A673 (cell line): ENCODE data around the gene CUL4A. TPM values are rescaled to one million over a fixed set of nuclear protein-coding genes. Genes with fewer than 3 reads are reported as not detected.

Experiments
- BruUV-seq: library from RNA; stranded (reverse); fragments of 400-500 nt; replicated peaks from 2 replicates; lab custom pipeline; 2021; lab: Mats Ljungman, UMichigan
- CTCF ChIA-PET: fragments of 300-600 bp; sonication (Branson Sonifier 250); formaldehyde crosslinking; loops from one replicate; lab custom pipeline; 2022; ENCODE audit warnings: antibody characterized with exemption; lab: Charles Lee
- POLR2A ChIA-PET: fragments of 300-600 bp; sonication (Branson Sonifier 250); formaldehyde crosslinking; loops from one replicate; lab custom pipeline; 2022; ENCODE audit warnings: antibody characterized with exemption; ENCODE audit not compliant: low non-redundant PET; lab: Charles Lee
- DNase-seq: peaks from one replicate; pipeline ENCODE4 v3.0.0-alpha.2; 2015; ENCODE audit warnings: low spot score
- H3K27ac ChIP-seq: fragments of 200-600 bp; sonication (generic); 2 replicates; pipeline ENCODE4 v1.5.1; 2016; ENCODE audit warnings: mixed run types, low read depth, mild to moderate bottlenecking, mixed read lengths, antibody characterized with exemption, low read length; ENCODE audit not compliant: poor library complexity, severe bottlenecking
- H3K27me3 ChIP-seq: fragments of 200-600 bp; sonication (generic); replicated peaks from 2 replicates; pipeline ENCODE4 v1.6.1; 2017; ENCODE audit warnings: mixed run types, low read depth, mild to moderate bottlenecking, mixed read lengths, antibody characterized with exemption, low read length; ENCODE audit not compliant: insufficient read depth, poor library complexity
- H3K36me3 ChIP-seq: fragments of 200-600 bp; sonication (generic); 2 replicates; pipeline ENCODE4 v1.6.1; 2016; ENCODE audit warnings: mixed run types, mild to moderate bottlenecking, mixed read lengths, antibody characterized with exemption, low read length; ENCODE audit not compliant: insufficient read depth, poor library complexity, severe bottlenecking
- H3K4me1 ChIP-seq: fragments of 200-600 bp; sonication (generic); 2 replicates; pipeline ENCODE4 v1.6.1; 2017; ENCODE audit warnings: mixed run types, mild to moderate bottlenecking, mixed read lengths, antibody characterized with exemption, low read length; ENCODE audit not compliant: insufficient read depth, poor library complexity, severe bottlenecking
- H3K4me3 ChIP-seq: fragments of 200-600 bp; sonication (generic); 2 replicates; pipeline ENCODE4 v1.5.1; 2016; ENCODE audit warnings: low read depth, mixed run types, mild to moderate bottlenecking, mixed read lengths, low read length; ENCODE audit not compliant: poor library complexity, severe bottlenecking
- H3K9me3 ChIP-seq: fragments of 200-600 bp; sonication (generic); 2 replicates; pipeline ENCODE4 v1.6.1; 2016; ENCODE audit warnings: mixed run types, low read depth, mild to moderate bottlenecking, mixed read lengths, antibody characterized with exemption, low read length; ENCODE audit not compliant: poor library complexity, severe bottlenecking
- CTCF ChIP-seq: fragments of 300-800, 200-600 bp; sonication (generic); conservative IDR thresholded peaks from 2 replicates; pipeline ENCODE4 v1.5.1; 2017; ENCODE audit warnings: low read depth, mild to moderate bottlenecking, antibody characterized with exemption, low read length, moderate library complexity, mixed read lengths
- EZH2 ChIP-seq: fragments of 200-600 bp; sonication (generic); IDR thresholded peaks from 2 replicates; pipeline ENCODE4 v1.6.1; 2017; ENCODE audit warnings: borderline replicate concordance, low read depth, mild to moderate bottlenecking, mixed read lengths, antibody characterized with exemption, low read length; ENCODE audit not compliant: poor library complexity, severe bottlenecking
- intact Hi-C: fragments of 100-400 bp; cut with micrococcal nuclease; formaldehyde crosslinking; loops from one replicate; pipeline ENCODE4 v1.10.0; 2022; ENCODE audit not compliant: unreplicated experiment
- total RNA-seq: library from RNA; stranded (reverse); gene quantifications from 2 replicates; pipeline ENCODE4 v1.2.3, GENCODE V29; 2021

CUL4A gene
- total RNA-seq, 1 experiment from 2014 or later = 87.5 TPM

GRCh38 chr13:113182046-113182445 lies 27.4 kb upstream of the CUL4A start:
- Histone ChIP-seq H3K4me1 (peaks cover 1% of the 10 kb centered on the region), H3K4me3 (no peak overlapping the region), H3K9me3 (no peaks in the 10 kb centered on the region), H3K27me3 (no peaks in the 10 kb centered on the region), H3K27ac (no peak overlapping the region), H3K36me3 (peaks cover 66% of the 10 kb centered on the region)
- CTCF ChIA-PET = no interaction called here
- POLR2A ChIA-PET = no interaction called here
- DNase-seq = no peak
- BruUV-seq = no TSS peak
- TF ChIP-seq CTCF (no peak), EZH2 (no peak)
- intact Hi-C loops = no loop called here

- no peaks in the 10 kb centered on the region for H3K27me3 ChIP-seq
- H3K36me3 ChIP-seq = peaks cover 60% of the 10 kb centered on the region
- intact Hi-C loops = no loop called here
- CTCF ChIA-PET = no interaction called here
- POLR2A ChIA-PET = no interaction called here
- BruUV-seq = no TSS peak
- no peak overlapping the region for H3K4me3 ChIP-seq
- no peak for DNase-seq
- H3K4me1 ChIP-seq = peaks cover 6% of the 10 kb centered on the region
- H3K9me3 ChIP-seq = no peaks in the 10 kb centered on the region
- no peak overlapping the region for H3K27ac ChIP-seq
- no peak for TF ChIP-seq EZH2
- no peak for TF ChIP-seq CTCF
These were observed 25.8 kb upstream of the CUL4A start for GRCh38 chr13:113183450-113184129.

- TF ChIP-seq EZH2 = no peak
- no peak for TF ChIP-seq CTCF
- no peaks in the 10 kb centered on the region for H3K9me3 ChIP-seq
- no peak overlapping the region for H3K4me3 ChIP-seq
- BruUV-seq = no TSS peak
- no peak overlapping the region for H3K27ac ChIP-seq
- no peak for DNase-seq
- peaks cover 6% of the 10 kb centered on the region for H3K4me1 ChIP-seq
- H3K36me3 ChIP-seq = peaks cover 55% of the 10 kb centered on the region
- H3K27me3 ChIP-seq = no peaks in the 10 kb centered on the region
- POLR2A ChIA-PET = no interaction called here
- intact Hi-C loops = no loop called here
- CTCF ChIA-PET = no interaction called here
These were observed 24.6 kb upstream of the CUL4A start for GRCh38 chr13:113184568-113185440.
